ENCODE measurements around the gene RNLS. TPM values are rescaled to one million over a fixed set of nuclear protein-coding genes. Genes with fewer than 3 reads are reported as not detected.

Gene RNLS
- total and polyA plus RNA-seq, 8 donors, result 2.5 to 6.4 (median 5.9) TPM

DNA sequence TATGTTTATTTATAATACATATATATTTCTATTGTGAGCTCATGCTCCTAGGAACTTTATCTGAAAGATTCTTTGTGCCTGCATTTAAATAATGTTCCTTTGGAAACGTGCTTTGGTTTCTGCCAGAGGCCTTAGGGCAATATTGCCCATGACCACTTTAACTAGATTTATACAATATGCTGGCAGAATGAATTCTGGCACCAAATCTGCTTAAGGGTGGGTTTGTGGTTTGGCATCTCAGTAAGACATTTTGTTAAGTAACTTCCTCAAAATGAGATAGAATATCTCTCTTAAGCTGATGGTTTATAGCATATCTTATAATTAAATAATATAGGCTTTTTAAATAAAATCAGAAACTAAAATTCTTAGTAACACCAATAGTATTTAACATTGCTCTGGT is 252.9 kb downstream of the RNLS start:
- no peaks in the 10 kb centered on the region for H3K9me3 ChIP-seq

GRCh38 chr10:88322324-88323063 is 260.6 kb downstream of the RNLS start:
- 93 to 94% methylated on average over 3 of the region's 3 CpGs for WGBS, 2 donors
- ATAC-seq, result no peak
- Histone ChIP-seq H3K27ac (no peak overlapping the region), H3K4me1 (no peaks in the 10 kb centered on the region), H3K27me3 (no peaks in the 10 kb centered on the region), H3K4me3 (no peak overlapping the region), H3K9me3 (no peaks in the 10 kb centered on the region), H3K36me3 (no peaks in the 10 kb centered on the region)
- DNase-seq, result no peak
- TF ChIP-seq CTCF (IDR thresholded peaks at IDR 0.05), result no peak
- FAIRE-seq, result no peak
- intact Hi-C loops (cut with DNase I), result no loop called here

More for the DNA sequence above, 252.9 kb downstream of the RNLS start:
- Histone ChIP-seq H3K27ac (no peak overlapping the region), H3K4me3 (no peak overlapping the region), H3K36me3 (no peaks in the 10 kb centered on the region), H3K4me1 (no peaks in the 10 kb centered on the region), H3K27me3 (no peaks in the 10 kb centered on the region)
- no peak for ATAC-seq
- intact Hi-C loops (cut with DNase I), result no loop called here
- 81 to 92% methylated on average over 1 of the region's 1 CpG for WGBS, 2 donors
- TF ChIP-seq CTCF (IDR thresholded peaks at IDR 0.05), result no peak
- no peak for DNase-seq
- FAIRE-seq, result no peak

DNA sequence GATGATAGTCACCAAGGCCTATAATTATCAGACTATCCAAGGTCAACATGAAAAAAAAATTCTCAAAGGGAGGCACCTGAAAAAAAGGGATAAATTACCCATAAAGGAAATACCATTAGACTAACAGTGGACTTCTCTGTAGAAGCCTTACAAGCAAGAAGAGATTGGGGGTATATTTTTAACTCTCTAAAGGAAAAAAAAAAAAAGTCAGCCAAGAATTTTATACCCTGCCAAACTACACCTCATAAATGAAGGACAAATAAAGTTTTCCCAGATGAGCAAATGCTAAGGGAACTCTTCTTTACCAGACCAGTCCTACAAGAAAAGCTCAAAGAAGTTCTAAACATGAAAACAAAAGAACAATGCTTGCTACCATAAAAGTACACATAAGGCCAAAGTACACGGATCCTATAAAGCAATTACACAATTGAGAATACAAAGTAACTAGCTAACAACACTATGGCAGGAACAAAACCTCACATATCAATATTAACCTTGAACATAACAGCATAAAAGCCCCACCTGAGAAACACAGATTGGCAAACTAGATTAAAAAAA is 263.1 kb downstream of the RNLS start:
- intact Hi-C loops (cut with DNase I), result no loop called here
- no peaks in the 10 kb centered on the region for H3K27me3 ChIP-seq
- FAIRE-seq, result no peak
- no peak for TF ChIP-seq CTCF (IDR thresholded peaks at IDR 0.05)
- no peaks in the 10 kb centered on the region for H3K36me3 ChIP-seq
- no peak overlapping the region for H3K27ac ChIP-seq
- no peak for DNase-seq
- 91 to 95% methylated on average over 1 of the region's 1 CpG for WGBS, 2 donors
- no peak for ATAC-seq
- no peaks in the 10 kb centered on the region for H3K9me3 ChIP-seq
- H3K4me1 ChIP-seq, result no peaks in the 10 kb centered on the region
- H3K4me3 ChIP-seq, result no peak overlapping the region

DNA sequence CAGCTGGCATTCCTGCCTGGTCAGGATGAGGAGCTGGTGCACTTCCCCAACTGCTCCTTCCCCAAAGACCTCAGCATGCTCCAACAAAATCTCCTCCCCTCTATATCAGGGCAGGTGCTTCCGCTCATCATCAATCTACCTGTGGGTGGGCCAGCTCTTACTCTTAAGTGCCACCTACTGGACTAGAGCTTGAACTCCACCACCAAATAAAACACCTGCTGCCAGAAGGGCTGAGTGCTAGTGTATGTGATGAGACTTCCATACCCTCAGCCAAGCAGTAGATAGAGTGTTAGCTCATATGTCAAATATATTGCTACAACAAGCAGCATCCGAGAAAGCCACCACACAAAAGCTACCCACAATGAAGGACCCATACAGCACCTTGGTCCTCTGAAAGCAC is 264.3 kb downstream of the RNLS start:
- H3K36me3 ChIP-seq, result no peaks in the 10 kb centered on the region
- DNase-seq, result no peak
- no peak for TF ChIP-seq CTCF (IDR thresholded peaks at IDR 0.05)
- H3K27me3 ChIP-seq, result no peaks in the 10 kb centered on the region
- intact Hi-C loops (cut with DNase I), result no loop called here
- no peak overlapping the region for H3K27ac ChIP-seq
- no peaks in the 10 kb centered on the region for H3K4me1 ChIP-seq
- no peak for FAIRE-seq
- no peak overlapping the region for H3K4me3 ChIP-seq
- WGBS, 2 donors, result 96 to 98% methylated on average over 2 of the region's 2 CpGs
- no peaks in the 10 kb centered on the region for H3K9me3 ChIP-seq
- ATAC-seq, result peak in 1 of 4 donors; percentile 44

- no peak overlapping the region for H3K4me3 ChIP-seq
- H3K27me3 ChIP-seq, result no peaks in the 10 kb centered on the region
- no peak overlapping the region for H3K27ac ChIP-seq
- peaks cover 0 to 5% (median 0%) of the 10 kb centered on the region in 3 donors for H3K4me1 ChIP-seq
- DNase-seq (no peak), ATAC-seq (no peak), FAIRE-seq (no peak)
- H3K36me3 ChIP-seq, result no peaks in the 10 kb centered on the region
- H3K9me3 ChIP-seq, result no peaks in the 10 kb centered on the region
- TF ChIP-seq CTCF (IDR thresholded peaks at IDR 0.05), result no peak
- intact Hi-C loops (cut with DNase I), result no loop called here
These were observed 266.0 kb downstream of the RNLS start for GRCh38 chr10:88317099-88317498.
